GM21529 (cell line): ENCODE measurements around the gene RESF1.

Experiments
- ATAC-seq: cut with Tn5 transposase; IDR thresholded peaks from one replicate; pipeline ENCODE4 v1.9.1; 2021; ENCODE audit not compliant: unreplicated experiment

RESF1 gene

GRCh38 chr12:31958569-31959160, 550 bp upstream of the RESF1 start:
- ATAC-seq, result no peak

GRCh38 chr12:31959701-31960391, 631 bp downstream of the RESF1 start:
- ATAC-seq, result peak; percentile 41

DNA sequence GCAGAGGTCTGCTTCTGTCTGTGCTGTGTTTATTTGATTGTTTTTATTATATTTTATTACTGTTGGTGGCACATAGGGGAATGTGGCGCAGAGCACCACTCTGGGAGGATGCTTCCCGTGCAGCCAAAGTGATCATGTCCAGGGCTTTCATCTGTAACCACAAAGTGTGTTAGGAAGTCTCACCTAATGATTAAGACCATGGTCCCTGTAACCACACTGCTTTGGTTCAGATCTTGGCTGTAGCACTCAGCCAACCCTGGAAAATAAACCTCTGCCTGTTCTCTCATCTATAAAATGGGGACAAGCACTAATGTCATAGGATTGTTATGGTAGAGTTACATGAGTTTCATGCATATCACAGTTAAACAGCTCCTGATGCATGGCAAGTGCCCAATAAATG, 1.9 kb downstream of the RESF1 start:
- no peak for ATAC-seq

- no peak for ATAC-seq
Observed at GRCh38 chr12:31962076-31962475, 2.9 kb downstream of the RESF1 start.

- ATAC-seq, result no peak
Observed at GRCh38 chr12:31964280-31964679, 5.1 kb downstream of the RESF1 start.

DNA sequence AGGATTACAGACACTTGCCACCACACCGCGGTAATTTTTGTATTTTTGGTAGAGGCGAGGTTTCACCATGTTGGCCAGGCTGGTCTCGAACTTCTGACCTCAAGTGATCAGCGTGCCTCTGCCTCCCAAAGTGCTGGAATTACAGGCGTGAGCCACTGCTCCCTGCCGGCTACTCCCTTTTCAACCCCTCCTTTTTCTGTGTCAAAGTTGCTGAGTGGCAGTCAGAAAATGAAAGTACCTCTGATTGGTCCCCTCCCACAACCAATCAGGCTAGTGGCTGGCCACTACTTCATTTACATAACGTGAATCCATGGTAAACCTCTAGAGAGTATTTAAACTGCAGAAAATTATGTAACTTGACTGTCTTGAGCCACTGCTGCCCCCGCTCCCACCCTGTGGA, 5.9 kb downstream of the RESF1 start:
- ATAC-seq, result no peak

DNA sequence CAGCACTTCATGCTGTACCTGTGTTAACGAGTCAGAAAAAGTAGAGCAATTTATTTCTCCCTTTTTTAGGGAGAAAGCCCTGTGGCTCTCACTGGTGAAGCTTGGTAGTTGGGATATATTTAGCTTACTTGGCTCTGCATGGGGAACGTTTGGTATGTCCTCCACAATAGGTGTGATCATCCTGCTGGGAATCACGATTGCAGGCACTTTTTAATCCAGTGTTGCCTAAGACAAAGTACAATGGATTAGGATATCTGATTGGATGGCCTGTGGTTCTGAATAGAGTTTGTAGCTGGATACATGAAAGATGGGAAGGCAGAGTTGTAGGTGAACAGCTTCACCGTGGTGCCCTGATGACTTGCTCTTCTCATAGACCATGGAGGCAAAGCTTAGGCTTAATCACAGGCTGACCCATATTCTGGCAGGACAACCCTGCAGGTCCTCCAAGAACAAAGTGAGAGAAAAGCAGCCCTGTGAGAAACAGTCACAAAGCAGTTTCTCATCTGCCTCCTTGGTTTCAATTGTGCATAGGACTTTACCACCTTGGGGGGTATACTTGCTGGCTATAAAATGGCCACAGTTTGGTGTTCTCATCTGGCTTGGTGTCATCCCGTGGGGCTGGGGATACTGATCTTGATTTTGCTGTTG, 7.5 kb downstream of the RESF1 start:
- ATAC-seq, result no peak

GRCh38 chr12:31967539-31967938, 8.3 kb downstream of the RESF1 start:
- ATAC-seq, result no peak

DNA sequence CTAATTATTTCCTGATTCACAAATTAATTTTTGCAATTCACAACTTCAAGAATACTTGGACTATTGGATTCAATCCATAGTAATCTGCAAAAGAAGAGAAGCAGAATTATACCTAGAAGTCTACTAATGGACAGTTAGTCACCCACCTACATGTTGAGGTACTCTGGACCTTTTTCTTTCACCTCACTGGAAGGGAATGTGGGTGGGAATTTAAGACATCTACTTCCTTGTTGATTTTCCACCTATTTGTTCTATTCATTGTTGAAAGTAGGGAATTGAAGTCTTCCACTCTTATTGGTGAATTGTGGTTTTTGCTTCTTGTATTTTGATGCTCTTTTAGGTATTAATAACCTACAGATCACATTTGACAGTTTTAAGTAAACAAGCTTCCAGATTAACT, 11.0 kb downstream of the RESF1 start:
- no peak for ATAC-seq

GRCh38 chr12:31973818-31974217, 14.6 kb downstream of the RESF1 start:
- no peak for ATAC-seq

DNA sequence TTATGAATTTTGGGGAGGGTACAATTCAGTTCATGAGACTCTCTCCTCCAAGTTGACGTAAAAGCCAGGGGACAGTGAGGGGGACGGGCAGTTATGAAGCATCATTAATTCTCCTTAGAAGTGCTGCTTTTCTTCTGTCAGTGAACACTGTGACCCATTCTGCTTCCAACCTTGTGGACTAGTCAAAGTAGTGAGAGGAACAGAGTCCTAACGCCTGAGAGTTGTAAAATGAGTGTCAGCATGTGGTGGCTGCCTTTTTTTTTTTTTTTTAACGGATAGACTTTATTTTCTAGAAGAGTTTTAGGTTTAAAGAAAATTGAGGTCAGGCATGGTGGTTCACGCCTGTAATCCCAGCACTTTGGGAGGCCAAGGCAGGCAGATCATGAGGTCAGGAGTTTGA, 15.5 kb downstream of the RESF1 start:
- no peak for ATAC-seq

DNA sequence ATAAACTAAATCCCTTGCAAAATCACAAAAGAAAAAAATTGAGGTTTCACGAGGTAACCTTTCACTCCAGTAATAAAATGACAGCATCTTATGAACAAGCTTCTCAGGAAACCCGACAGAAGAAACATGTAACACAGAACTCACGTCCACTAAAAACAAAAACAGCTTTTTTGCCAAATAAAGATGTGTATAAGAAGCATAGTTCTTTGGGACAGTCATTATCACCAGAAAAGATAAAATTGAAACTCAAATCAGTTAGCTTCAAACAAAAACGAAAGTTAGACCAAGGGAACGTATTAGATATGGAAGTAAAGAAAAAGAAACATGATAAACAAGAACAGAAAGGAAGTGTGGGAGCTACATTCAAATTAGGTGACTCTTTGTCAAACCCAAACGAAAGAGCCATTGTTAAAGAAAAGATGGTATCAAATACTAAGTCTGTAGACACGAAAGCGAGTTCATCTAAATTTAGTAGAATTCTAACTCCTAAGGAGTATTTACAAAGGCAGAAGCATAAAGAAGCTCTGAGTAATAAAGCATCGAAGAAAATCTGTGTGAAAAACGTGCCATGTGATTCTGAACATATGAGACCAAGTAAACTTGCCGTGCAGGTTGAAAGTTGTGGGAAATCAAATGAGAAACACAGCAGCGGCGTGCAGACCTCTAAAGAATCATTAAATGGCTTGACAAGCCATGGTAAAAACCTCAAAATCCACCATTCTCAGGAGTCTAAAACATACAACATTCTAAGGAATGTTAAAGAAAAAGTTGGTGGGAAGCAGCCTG, 25.8 kb downstream of the RESF1 start:
- no peak for ATAC-seq

- ATAC-seq, result no peak
Observed at GRCh38 chr12:31985832-31986231, 26.6 kb downstream of the RESF1 start.

- no peak for ATAC-seq
Observed at GRCh38 chr12:31989571-31990362, 30.6 kb downstream of the RESF1 start.

- ATAC-seq, result no peak
Observed at GRCh38 chr12:31991146-31991545, 31.9 kb downstream of the RESF1 start.

DNA sequence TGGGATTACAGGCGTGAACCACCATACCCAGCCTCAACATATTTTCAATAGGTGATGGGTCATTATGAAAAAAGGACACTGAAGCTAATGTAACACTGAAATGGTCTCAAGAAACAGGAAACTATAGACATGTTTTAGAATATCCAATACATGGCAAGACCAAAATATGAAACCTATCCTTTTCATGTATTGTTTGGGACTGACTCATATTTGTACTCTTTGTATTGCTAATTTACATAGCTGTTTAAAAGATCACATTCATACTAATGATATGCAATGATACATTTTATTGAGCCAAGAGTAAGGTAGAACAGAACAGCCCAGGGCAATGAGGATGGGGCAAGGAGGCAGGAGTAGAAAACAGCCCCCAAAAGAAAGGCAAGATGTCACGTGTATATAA, 32.6 kb downstream of the RESF1 start:
- no peak for ATAC-seq

DNA sequence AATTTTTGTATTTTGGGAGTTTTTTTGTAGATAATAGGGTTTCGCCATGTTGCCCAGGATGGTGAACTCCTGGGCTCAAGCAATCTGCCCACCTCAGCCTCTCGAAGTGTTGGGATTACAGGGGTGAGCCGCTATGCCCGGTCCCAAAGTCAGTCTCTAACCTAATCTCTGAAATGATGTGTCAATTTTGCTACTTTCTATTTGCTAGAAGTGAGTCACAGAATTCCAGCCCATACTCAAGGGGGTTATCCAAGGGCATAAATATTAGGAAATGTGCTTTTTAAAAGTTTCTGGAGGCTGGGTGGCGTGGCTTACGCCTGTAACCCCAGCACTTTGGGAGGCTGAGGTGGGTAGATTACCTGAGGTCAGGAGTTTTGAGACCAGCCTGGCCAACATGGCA, 40.5 kb downstream of the RESF1 start:
- ATAC-seq, result no peak

DNA sequence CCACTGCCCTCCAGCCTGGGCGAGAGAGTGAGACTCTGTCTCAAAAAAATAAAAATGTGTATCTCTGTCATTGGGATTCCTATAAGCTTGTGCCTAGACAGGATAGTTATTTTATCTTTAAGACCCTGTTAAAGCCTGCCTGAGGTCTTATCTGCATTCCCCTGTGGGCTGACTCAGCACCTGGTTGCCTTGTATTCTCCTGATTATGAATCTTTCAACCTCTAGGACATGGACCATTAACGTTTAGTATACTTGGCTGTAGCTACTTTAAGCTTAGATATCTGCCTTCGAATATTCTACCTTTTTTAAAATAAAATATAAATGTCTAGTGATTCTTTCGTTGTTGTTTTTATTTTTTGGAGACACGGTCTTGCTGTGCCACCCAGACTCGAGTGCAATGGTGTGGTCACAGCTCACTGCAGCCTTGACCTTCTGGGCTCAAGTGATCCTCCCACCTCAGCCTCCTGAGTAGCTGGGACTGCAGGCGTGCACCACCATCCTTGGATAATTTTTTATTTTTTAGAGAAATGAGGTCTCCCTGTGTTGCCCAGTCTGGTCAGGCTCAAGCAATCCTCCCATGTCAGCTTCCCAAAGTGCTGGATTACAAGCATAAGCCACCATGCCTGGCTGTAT, 41.3 kb downstream of the RESF1 start:
- ATAC-seq, result no peak

GRCh38 chr12:32002848-32003493, 43.8 kb downstream of the RESF1 start:
- no peak for ATAC-seq

GRCh38 chr12:32003654-32004053, 44.4 kb downstream of the RESF1 start:
- no peak for ATAC-seq
